Ovary (tissue), 3 donors: ENCODE results near the gene SGSH.

Experiments
- POLR2A ChIP-seq: fragments of 450-650 bp; IDR thresholded peaks from one replicate; pipeline ENCODE4 v1.6.1; 2017; ENCODE audit warnings: antibody characterized with exemption, mild to moderate bottlenecking, moderate library complexity
- TF ChIP-seq, protein P1 (sequence below), 3 donors: fragments of 450-650 bp in 2 of 3; fragments of 200-600 bp in 1 of 3; IDR thresholded peaks; one replicate each; pipeline versions ENCODE4 v1.5.1 to v1.8.0; 2016 to 2022; ENCODE audit warnings: antibody characterized with exemption in 3 of 3, mild to moderate bottlenecking in 1 of 3
- donor health status: DM: no; HTN: no; CAD: no.

GRCh38 chr17:80214878-80215210, 5.3 kb downstream of the SGSH start:
- TF ChIP-seq POLR2A: no peak
- TF ChIP-seq, protein P1, sequence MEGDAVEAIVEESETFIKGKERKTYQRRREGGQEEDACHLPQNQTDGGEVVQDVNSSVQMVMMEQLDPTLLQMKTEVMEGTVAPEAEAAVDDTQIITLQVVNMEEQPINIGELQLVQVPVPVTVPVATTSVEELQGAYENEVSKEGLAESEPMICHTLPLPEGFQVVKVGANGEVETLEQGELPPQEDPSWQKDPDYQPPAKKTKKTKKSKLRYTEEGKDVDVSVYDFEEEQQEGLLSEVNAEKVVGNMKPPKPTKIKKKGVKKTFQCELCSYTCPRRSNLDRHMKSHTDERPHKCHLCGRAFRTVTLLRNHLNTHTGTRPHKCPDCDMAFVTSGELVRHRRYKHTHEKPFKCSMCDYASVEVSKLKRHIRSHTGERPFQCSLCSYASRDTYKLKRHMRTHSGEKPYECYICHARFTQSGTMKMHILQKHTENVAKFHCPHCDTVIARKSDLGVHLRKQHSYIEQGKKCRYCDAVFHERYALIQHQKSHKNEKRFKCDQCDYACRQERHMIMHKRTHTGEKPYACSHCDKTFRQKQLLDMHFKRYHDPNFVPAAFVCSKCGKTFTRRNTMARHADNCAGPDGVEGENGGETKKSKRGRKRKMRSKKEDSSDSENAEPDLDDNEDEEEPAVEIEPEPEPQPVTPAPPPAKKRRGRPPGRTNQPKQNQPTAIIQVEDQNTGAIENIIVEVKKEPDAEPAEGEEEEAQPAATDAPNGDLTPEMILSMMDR (IDR thresholded peaks at IDR 0.05): no peak
